NOMO-1 (cell line): ENCODE data around the gene TRIM62.
"Not testable (repeated sequence)": the region's sequence is repeated elsewhere in the genome, so short reads cannot be mapped to it uniquely, and the experiment has no call there.

ENCODE experiments used
- DNase-seq, 2 experiments: peaks; one replicate each; lab custom pipeline; 2025; ENCODE audit not compliant: unreplicated experiment in 2 of 2; lab: John Stamatoyannopoulos, UW

Gene TRIM62

DNA sequence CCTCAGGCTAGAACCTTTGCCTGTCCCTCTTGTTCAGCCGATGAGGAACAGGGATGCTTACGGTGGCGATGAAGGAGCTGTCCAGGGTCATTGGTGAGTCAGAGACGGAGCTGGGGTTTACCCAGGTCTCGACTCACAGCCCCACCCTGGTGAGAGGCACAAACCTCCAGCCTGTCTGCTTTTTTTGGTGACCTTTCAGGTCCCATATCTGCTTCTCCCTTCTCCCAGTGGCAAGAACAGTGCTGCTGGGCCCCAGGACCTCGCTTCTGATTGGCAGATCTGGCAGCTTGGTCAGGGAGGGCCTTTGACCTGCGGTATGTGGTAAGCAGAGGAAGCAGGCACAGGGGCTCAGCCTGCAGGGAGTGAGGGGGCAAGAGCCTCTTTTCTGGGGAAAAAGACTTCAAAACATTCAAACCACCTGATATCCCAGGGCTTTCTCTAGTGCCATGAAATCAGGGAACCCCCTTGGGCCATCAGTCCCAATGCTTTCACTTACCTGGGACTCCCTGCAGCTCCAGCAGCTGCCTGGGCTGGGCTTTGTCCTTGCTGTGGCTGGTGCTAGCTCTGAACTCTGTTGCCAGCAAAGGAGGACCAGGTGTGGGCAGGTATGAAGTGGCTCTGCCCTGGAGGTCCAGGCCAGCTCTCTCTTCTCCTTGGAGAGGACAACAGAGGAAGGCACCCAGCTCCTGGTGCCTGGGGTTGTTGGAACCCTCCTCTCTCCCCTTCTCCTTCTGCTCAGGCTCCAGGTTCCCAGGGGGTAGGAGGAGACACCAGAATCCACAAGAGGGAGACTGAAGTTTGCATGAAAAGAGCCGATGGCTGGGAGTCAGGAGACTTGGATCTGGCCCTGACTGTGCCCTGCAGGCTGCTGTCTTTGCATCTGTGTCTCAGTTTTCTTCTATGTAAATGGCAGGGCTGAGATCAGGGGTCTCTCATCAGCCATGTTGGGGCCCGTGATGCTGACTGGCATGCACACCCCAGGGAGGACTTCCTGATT, 41.4 kb downstream of the TRIM62 start:
- no peak for DNase-seq

DNA sequence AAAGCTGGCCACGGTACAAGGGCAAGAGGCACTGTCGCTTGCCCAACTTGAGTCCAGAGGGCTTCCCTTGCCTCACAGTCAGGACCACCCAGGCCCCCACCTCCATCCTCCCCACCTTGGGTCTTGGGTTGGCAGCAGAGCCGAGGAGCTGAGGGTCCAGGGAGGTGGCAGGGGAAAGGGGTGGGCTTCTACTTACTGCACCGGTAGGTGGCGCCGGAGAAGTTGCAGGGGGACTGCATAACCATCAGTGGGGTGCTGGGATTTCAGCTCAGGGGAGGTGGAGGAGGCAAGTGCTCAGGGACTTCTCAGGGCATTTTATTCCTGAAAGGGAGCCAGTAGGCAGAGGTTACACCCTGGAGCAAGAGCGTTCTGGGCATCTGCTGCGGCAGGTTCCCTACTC, 44.0 kb downstream of the TRIM62 start:
- no peak for DNase-seq

GRCh38 chr1:33136041-33136440, 45.8 kb downstream of the TRIM62 start:
- not testable (repeated sequence) for DNase-seq

- no peak for DNase-seq
Measured at GRCh38 chr1:33133478-33134105, 48.3 kb downstream of the TRIM62 start.

DNA sequence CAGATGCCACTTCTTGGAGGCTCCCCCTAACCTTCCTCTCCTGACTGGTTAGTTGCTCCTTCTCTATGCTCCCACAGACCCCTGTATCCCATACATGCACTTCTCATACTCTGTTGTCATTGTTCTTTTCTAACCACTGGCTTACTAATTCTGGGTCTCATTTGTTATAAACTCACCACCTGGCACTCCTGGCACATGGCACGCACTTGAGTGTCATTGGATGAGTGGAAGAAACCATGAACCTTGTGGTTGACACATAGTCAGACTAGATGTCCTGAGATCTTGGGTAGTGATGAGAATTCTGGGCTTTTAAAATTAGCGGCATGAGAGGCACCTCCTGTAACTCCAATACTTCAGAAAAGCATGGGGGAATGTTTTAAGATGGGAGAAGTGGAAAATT, 49.3 kb downstream of the TRIM62 start:
- no peak for DNase-seq

DNA sequence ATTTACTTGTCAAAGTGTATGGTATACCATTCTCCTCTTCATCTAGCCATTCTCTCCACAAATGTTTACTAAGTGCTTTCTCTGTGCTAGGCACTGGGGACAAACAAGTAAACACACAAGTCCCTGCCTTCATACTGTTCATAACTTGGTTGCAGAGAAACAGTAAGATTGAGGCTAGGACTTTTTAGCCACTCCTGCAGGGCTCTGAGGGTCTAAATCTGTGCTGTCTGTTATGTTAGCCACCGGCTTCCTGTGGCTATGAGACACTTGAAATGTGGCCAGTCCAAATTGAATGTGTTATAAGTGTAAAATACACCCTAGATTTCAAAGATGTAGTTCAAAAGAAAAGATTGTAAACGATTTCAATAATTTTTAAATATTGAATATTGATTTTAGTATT, 50.7 kb downstream of the TRIM62 start:
- DNase-seq, result no peak

DNA sequence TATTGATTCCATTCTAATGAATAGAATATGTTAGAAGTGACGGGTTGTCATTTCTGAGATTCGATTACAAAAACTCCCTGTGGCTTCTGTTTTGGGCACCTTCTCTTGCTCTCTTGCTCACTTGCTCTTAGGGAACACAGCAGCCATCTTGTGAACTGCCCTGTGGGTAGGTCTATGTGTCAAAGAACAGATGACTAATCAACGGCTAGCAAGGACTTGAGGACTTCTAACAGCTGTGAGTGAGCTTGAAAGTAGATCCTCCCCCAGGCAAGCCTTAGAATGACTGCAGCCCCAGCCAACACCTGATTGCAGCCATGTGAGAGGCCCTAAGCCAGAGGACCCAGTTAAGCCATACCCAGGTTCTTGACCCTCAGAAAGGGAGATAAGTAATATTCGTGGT, 51.5 kb downstream of the TRIM62 start:
- DNase-seq, result no peak

DNA sequence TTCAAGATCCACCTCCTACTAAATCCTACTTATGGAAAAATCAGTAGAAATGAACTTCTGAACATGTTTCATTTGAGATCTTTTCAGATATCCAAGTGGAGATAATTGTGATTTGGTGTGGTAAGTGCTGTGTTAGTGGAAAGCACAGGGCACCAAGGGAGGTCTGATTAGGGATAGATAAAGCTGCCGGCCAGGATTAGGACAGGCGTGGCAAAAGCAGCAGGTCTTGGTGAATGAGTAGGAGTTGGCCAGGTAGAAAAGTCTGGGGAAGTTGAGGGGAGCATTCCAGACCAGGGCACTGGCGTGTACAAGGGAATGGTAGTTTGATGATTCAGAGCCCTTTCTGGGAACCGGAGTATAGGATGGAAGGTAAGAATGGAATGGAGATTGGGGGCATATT, 53.1 kb downstream of the TRIM62 start:
- no peak for DNase-seq

GRCh38 chr1:33127001-33127823, 54.6 kb downstream of the TRIM62 start:
- DNase-seq, result peak; percentile 99

- no peak for DNase-seq
Measured at GRCh38 chr1:33126411-33127000, 55.3 kb downstream of the TRIM62 start.

GRCh38 chr1:33124647-33125046, 57.2 kb downstream of the TRIM62 start:
- not testable (repeated sequence) for DNase-seq

DNA sequence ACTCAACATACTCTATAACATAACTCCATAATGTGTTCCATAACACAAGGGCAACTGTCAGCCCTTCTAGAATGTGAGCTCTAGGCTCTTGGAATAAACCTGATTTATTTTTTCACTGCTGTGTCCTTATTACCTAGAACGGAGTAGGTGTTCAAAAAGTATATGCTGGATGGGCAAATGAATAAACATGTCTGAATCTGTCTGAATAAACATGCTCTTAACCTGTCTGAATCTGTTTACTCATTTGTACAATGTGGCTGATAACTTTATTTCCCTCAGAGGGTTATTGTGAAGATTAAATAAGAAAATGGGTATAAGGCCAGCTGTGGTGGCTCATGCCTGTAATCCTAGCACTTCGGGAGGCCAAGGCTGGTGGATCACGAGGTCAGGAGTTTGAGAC, 58.6 kb downstream of the TRIM62 start:
- DNase-seq, result no peak

- no peak for DNase-seq
Measured at GRCh38 chr1:33122483-33123178, 59.2 kb downstream of the TRIM62 start.

GRCh38 chr1:33121728-33122127, 60.1 kb downstream of the TRIM62 start:
- DNase-seq, result no peak

- no peak for DNase-seq
Measured at GRCh38 chr1:33120436-33121231, 61.2 kb downstream of the TRIM62 start.

GRCh38 chr1:33119532-33120217, 62.2 kb downstream of the TRIM62 start:
- no peak for DNase-seq

DNA sequence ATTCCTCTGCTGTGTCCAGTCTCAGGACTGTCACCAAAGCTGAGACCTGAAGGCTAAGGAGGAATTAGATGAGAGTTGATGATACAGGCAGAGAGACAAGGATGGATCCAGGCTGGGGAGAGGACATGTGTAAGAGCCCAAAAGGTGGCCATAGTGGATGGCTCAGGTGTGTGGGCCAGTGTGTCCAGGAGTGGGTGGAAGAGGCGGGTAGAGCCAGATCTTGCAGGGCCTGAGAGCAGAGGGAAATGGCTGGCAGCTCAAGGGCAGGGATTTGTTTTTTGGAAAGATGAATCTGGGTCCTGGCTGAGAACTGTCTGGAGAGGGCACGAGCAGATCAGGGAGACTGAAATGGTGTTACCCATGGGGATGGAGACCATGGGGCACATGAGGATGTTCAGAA, 62.8 kb downstream of the TRIM62 start:
- no peak for DNase-seq

- no peak for DNase-seq
Measured at GRCh38 chr1:33118274-33118673, 63.6 kb downstream of the TRIM62 start.
